Esophagus squamous epithelium (tissue), 5 donors: ENCODE data around the gene GRIK3. TPM values are rescaled to one million over a fixed set of nuclear protein-coding genes. Genes with fewer than 3 reads are reported as not detected.
A peak's percentile ranks its signal among the peaks of the same experiment; 100 is the strongest.

Experiments
- DNase-seq: peaks from one replicate; lab custom pipeline; 2025; lab: John Stamatoyannopoulos, UW
- H3K27ac ChIP-seq, 4 donors: fragments of 200-600 bp; sonication (generic); one replicate each; pipeline ENCODE4 v1.5.1; 2016 to 2019; ENCODE audit warnings: mild to moderate bottlenecking in 1 of 4
- H3K27me3 ChIP-seq, 4 donors: fragments of 200-600 bp; sonication (generic); 1 replicate in 3 of 4; 2 replicates in 1 of 4; pipeline versions ENCODE4 v1.5.1 to v1.6.0; 2017 to 2021; ENCODE audit warnings: antibody characterized with exemption in 1 of 4
- H3K36me3 ChIP-seq, 3 donors: fragments of 200-600 bp; sonication (generic); one replicate each; pipeline ENCODE4 v1.5.1; 2016 to 2019
- H3K4me1 ChIP-seq, 3 donors: fragments of 200-600 bp; sonication (generic); one replicate each; pipeline ENCODE4 v1.5.1; 2017 to 2019
- H3K4me3 ChIP-seq, 4 donors: fragments of 200-600 bp; sonication (generic); 1 replicate in 3 of 4; 2 replicates in 1 of 4; pipeline ENCODE4 v1.5.1; 2016 to 2019; ENCODE audit warnings: mild to moderate bottlenecking in 2 of 4, moderate library complexity in 1 of 4
- H3K9me3 ChIP-seq, 3 donors: fragments of 200-600 bp; sonication (generic); one replicate each; pipeline ENCODE4 v1.5.1; 2016 to 2019
- CTCF ChIP-seq, 6 experiments: fragments of 450-650 bp in 4 of 6; fragments of 200-600 bp in 2 of 6; sonication (generic) in 2 of 6; IDR thresholded peaks; one replicate each; pipeline ENCODE4 v1.5.1; 2016 to 2019; ENCODE audit warnings: antibody characterized with exemption in 6 of 6, mild to moderate bottlenecking in 4 of 6, moderate library complexity in 4 of 6
- POLR2A ChIP-seq, 4 donors: fragments of 450-650 bp; IDR thresholded peaks; one replicate each; pipeline ENCODE4 v1.6.1; 2017; ENCODE audit warnings: antibody characterized with exemption in 4 of 4, mild to moderate bottlenecking in 4 of 4, moderate library complexity in 3 of 4
- WGBS, 2 donors: methylation state at CpG; one replicate each; pipeline ENCODE4 v1.1.5; 2018; 5-methylcytosine and 5-hydroxymethylcytosine counted together
- intact Hi-C: fragments of 100-400 bp; cut with DNase I; formaldehyde crosslinking; loops from one replicate; pipeline ENCODE4 v1.15.0; 2022
- total RNA-seq, 4 donors: library from RNA; depleted of rRNA; stranded (reverse); fragments of >200 nt; gene quantifications; one replicate each; pipeline ENCODE4 v1.1.0, GENCODE V29; 2016
- donor health status: DM: yes; HTN: yes; CAD: no.

Gene GRIK3
- total RNA-seq, 4 donors from 2014 or later = 0.11 to 0.38 (median 0.21) TPM; not detected in 1

- DNase-seq = no peak
- H3K4me3 ChIP-seq = no peak overlapping the region
- no peak for TF ChIP-seq POLR2A (IDR thresholded peaks at IDR 0.05)
- no peak for TF ChIP-seq CTCF (IDR thresholded peaks at IDR 0.05)
- no peaks in the 10 kb centered on the region for H3K36me3 ChIP-seq
- peaks cover 15 to 99% (median 42%) of the 10 kb centered on the region in 4 donors for H3K27me3 ChIP-seq
- intact Hi-C loops = no loop called here
- no peaks in the 10 kb centered on the region for H3K9me3 ChIP-seq
- no peak overlapping the region for H3K27ac ChIP-seq
- WGBS, 2 donors = 2% methylated on average over 8 to 12 of the region's 20 CpGs
- H3K4me1 ChIP-seq = peaks cover 0 to 38% (median 11%) of the 10 kb centered on the region in 3 donors
These were observed 1.7 kb upstream of the GRIK3 start for GRCh38 chr1:37035796-37036666.

GRCh38 chr1:37035014-37035691, 838 bp upstream of the GRIK3 start:
- intact Hi-C loops = no loop called here
- peaks cover 15 to 100% (median 42%) of the 10 kb centered on the region in 4 donors for H3K27me3 ChIP-seq

DNA sequence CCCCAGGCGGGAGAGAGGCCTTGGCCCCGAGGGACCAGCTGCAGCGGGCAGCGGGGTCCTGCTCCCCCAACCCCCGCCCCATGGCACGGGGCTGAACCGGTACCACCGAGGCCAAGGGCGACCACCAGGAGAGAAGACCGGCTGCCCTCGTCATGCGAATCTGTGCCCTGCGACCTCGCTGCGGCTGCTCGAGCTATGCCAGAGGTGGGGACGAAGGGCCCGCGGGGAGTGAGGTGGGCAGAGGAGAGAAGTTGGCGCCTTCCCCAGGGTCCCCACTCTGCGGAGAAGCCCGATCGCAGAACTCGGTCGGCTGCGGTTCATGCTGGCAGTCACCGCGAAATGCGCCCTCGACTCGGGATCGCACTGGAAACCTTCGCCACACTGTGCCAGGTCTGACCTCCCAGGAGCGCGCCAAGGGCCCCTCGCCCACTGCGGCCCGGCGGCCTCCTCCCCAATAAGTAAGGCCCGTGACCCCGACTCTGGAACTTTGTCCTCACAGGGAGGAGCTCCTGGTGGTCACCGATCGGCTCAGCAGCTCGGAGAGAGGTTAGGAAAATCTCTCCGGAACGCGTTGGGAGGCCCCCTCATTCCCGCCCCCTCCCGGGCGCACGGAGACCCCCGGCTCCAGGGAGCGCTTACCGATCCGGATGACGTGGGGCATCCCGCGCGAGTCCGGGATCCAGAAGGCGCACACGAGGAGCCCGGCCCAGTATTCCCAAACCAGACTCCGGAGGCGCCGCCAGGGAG, 787 bp downstream of the GRIK3 start:
- Histone ChIP-seq H3K27ac (no peak overlapping the region), H3K27me3 (peaks cover 9 to 100% (median 38%) of the 10 kb centered on the region in 4 donors), H3K4me1 (peaks cover 0 to 38% (median 11%) of the 10 kb centered on the region in 3 donors), H3K9me3 (no peaks in the 10 kb centered on the region), H3K4me3 (peak overlapping the region in 2 of 4 donors; percentile 23 to 49), H3K36me3 (no peaks in the 10 kb centered on the region)
- no peak for DNase-seq
- WGBS, 2 donors = 2% methylated on average over 10 of the region's 66 CpGs; no CpG with 5 or more reads in 1 of the 2 donors
- intact Hi-C loops = no loop called here
- TF ChIP-seq CTCF (IDR thresholded peaks at IDR 0.05) = no peak
- no peak for TF ChIP-seq POLR2A (IDR thresholded peaks at IDR 0.05)

More at GRCh38 chr1:37035014-37035691, 838 bp upstream of the GRIK3 start:
- Histone ChIP-seq H3K27ac (no peak overlapping the region), H3K4me3 (peak overlapping the region in 2 of 4 donors; percentile 23 to 49), H3K9me3 (no peaks in the 10 kb centered on the region), H3K36me3 (no peaks in the 10 kb centered on the region), H3K4me1 (peaks cover 0 to 38% (median 11%) of the 10 kb centered on the region in 3 donors)
- no peak for DNase-seq
- WGBS, 2 donors = 4 to 22% methylated on average over 16 to 17 of the region's 27 CpGs
- TF ChIP-seq POLR2A (IDR thresholded peaks at IDR 0.05) (no peak), CTCF (IDR thresholded peaks at IDR 0.05) (no peak)

- intact Hi-C loops = no loop called here
- Histone ChIP-seq H3K4me3 (peak overlapping the region in 2 of 4 donors; percentile 23 to 49), H3K27ac (no peak overlapping the region), H3K9me3 (no peaks in the 10 kb centered on the region), H3K4me1 (peaks cover 0 to 38% (median 11%) of the 10 kb centered on the region in 3 donors), H3K27me3 (peaks cover 9 to 100% (median 34%) of the 10 kb centered on the region in 4 donors), H3K36me3 (no peaks in the 10 kb centered on the region)
- no peak for TF ChIP-seq CTCF (IDR thresholded peaks at IDR 0.05)
- no peak for TF ChIP-seq POLR2A (IDR thresholded peaks at IDR 0.05)
- DNase-seq = no peak
- WGBS, 2 donors = no CpG with 5 or more reads among the region's 60 CpGs
These were observed 1.5 kb downstream of the GRIK3 start for GRCh38 chr1:37032660-37033354.
